ENCODE results near the gene POC1A.

- TF ChIP-seq TAF1 (IDR thresholded peaks at IDR 0.05; ENCODE audit: borderline replicate concordance, low read depth, low read length) (no peak), POLR2AphosphoS5 (IDR thresholded peaks at IDR 0.05; ENCODE audit: low read depth, low read length) (no peak)
Measured at GRCh38 chr3:52068730-52069129, 85.5 kb downstream of the POC1A start.

Measured in GM12892 (cell line).